IMR-90 (cell line): ENCODE results near the gene HDDC3. TPM values are rescaled to one million over a fixed set of nuclear protein-coding genes. Genes with fewer than 3 reads are reported as not detected.

Experiments
- ATAC-seq: fragments of 200-7000 bp; cut with Tn5 transposase; 2 replicates; pipeline ENCODE4 v1.9.1; 2020; ENCODE audit warnings: low read depth, mild to moderate bottlenecking, moderate library complexity
- BruUV-seq: library from RNA; stranded (reverse); fragments of 400-500 nt; replicated peaks from 2 replicates; lab custom pipeline; 2021; lab: Mats Ljungman, UMichigan
- CTCF ChIA-PET: fragments of 300-600 bp; formaldehyde crosslinking; extraction: SDS; loops from one replicate; lab custom pipeline; 2021; ENCODE audit warnings: antibody characterized with exemption; lab: Yijun Ruan, JAX
- POLR2A ChIA-PET: fragments of 300-600 bp; sonication (Branson Sonifier 250); formaldehyde crosslinking; loops from one replicate; lab custom pipeline; 2022; ENCODE audit warnings: antibody characterized with exemption; ENCODE audit not compliant: unreplicated experiment; lab: Charles Lee
- DNase-seq: peaks from one replicate; pipeline ENCODE4 v3.0.0; 2013
- H2AFZ ChIP-seq: replicated peaks from 2 replicates; pipeline ENCODE3; 2013; ENCODE audit warnings: low read length, mild to moderate bottlenecking; ENCODE audit not compliant: poor library complexity
- H2AK5ac ChIP-seq: 2 replicates; pipeline ENCODE4 v1.6.1; 2013; ENCODE audit warnings: low read depth, low read length, inconsistent platforms
- H2AK9ac ChIP-seq: replicated peaks from 2 replicates; pipeline ENCODE3; 2013; ENCODE audit warnings: mild to moderate bottlenecking, low read depth, low read length, moderate library complexity; ENCODE audit not compliant: poor library complexity
- H2BK120ac ChIP-seq: 2 replicates; pipeline ENCODE4 v1.6.1; 2013; ENCODE audit warnings: low read depth, low read length, inconsistent platforms
- H2BK15ac ChIP-seq: 3 replicates; pipeline ENCODE4 v1.6.1; 2013; ENCODE audit warnings: low read depth, low read length, inconsistent platforms
- H2BK20ac ChIP-seq: 2 replicates; pipeline ENCODE4 v1.6.1; 2013; ENCODE audit warnings: low read depth, mild to moderate bottlenecking, inconsistent platforms, low read length, moderate library complexity
- H2BK5ac ChIP-seq: 2 replicates; pipeline ENCODE4 v1.6.1; 2013; ENCODE audit warnings: mild to moderate bottlenecking, low read depth, low read length, inconsistent platforms; ENCODE audit not compliant: poor library complexity, severe bottlenecking
- H3K14ac ChIP-seq: replicated peaks from 2 replicates; pipeline ENCODE4 v1.6.1; 2013; ENCODE audit warnings: low read depth, low read length, inconsistent platforms
- H3K18ac ChIP-seq: 2 replicates; pipeline ENCODE4 v1.6.1; 2013; ENCODE audit warnings: low read depth, low read length, control low read depth
- H3K23ac ChIP-seq: 2 replicates; pipeline ENCODE4 v1.6.1; 2013; ENCODE audit warnings: low read depth, low read length, inconsistent platforms
- H3K27ac ChIP-seq: 2 replicates; pipeline ENCODE4 v1.5.1; 2013; ENCODE audit warnings: mild to moderate bottlenecking, control low read depth, low read length; ENCODE audit not compliant: insufficient read depth
- H3K27me3 ChIP-seq: 2 replicates; pipeline ENCODE4 v1.6.1; 2013; ENCODE audit warnings: low read length; ENCODE audit not compliant: control insufficient read depth, insufficient read depth
- H3K36me3 ChIP-seq: 2 replicates; pipeline ENCODE4 v1.6.1; 2013; ENCODE audit warnings: low read length, mixed read lengths; ENCODE audit not compliant: control insufficient read depth, insufficient read depth
- H3K4ac ChIP-seq: 2 replicates; pipeline ENCODE4 v1.6.1; 2013; ENCODE audit warnings: low read depth, low read length, inconsistent platforms
- H3K4me1 ChIP-seq: 2 replicates; pipeline ENCODE4 v1.6.1; 2013; ENCODE audit warnings: low read length, mixed read lengths; ENCODE audit not compliant: control insufficient read depth, insufficient read depth
- H3K4me2 ChIP-seq: 2 replicates; pipeline ENCODE4 v1.6.1; 2013; ENCODE audit warnings: low read depth, mild to moderate bottlenecking, control low read depth, low read length, moderate library complexity
- H3K4me3 ChIP-seq: 2 replicates; pipeline ENCODE4 v1.5.1; 2013; ENCODE audit warnings: low read depth, mild to moderate bottlenecking, control low read depth, low read length, moderate library complexity; ENCODE audit not compliant: insufficient read depth
- H3K56ac ChIP-seq: 2 replicates; pipeline ENCODE4 v1.6.1; 2013; ENCODE audit warnings: low read length, inconsistent platforms; ENCODE audit not compliant: insufficient read depth; ENCODE audit errors: extremely low read depth
- H3K79me1 ChIP-seq, 2 experiments: 2 replicates each; pipeline ENCODE4 v1.6.1; 2013; ENCODE audit warnings: low read length in 2 of 2, inconsistent platforms in 1 of 2, low read depth in 1 of 2
- H3K9ac ChIP-seq: 2 replicates; pipeline ENCODE4 v1.6.1; 2013; ENCODE audit warnings: low read depth, low read length, control low read depth
- H3K9me1 ChIP-seq: 2 replicates; pipeline ENCODE4 v1.6.1; 2013; ENCODE audit warnings: low read length, inconsistent platforms; ENCODE audit not compliant: insufficient read depth
- H3K9me3 ChIP-seq: 2 replicates; pipeline ENCODE4 v1.6.1; 2013; ENCODE audit warnings: low read length; ENCODE audit not compliant: control insufficient read depth, insufficient read depth
- H4K20me1 ChIP-seq: 2 replicates; pipeline ENCODE4 v1.6.1; 2013; ENCODE audit warnings: low read length, inconsistent platforms; ENCODE audit not compliant: insufficient read depth
- H4K5ac ChIP-seq: 2 replicates; pipeline ENCODE4 v1.6.1; 2013; ENCODE audit warnings: mild to moderate bottlenecking, low read depth, low read length, control low read depth
- H4K8ac ChIP-seq, 2 experiments: 2 replicates each; pipeline ENCODE4 v1.6.1; 2013; ENCODE audit warnings: low read depth in 2 of 2, low read length in 2 of 2, control low read depth in 1 of 2, inconsistent platforms in 1 of 2
- H4K91ac ChIP-seq: 2 replicates; pipeline ENCODE4 v1.6.1; 2013; ENCODE audit warnings: low read depth, low read length, inconsistent platforms; ENCODE audit not compliant: insufficient read depth
- BHLHE40 ChIP-seq: fragments of 150-350 bp; IDR thresholded peaks from 2 replicates; pipeline ENCODE4 v1.6.1; 2016; ENCODE audit warnings: mild to moderate bottlenecking, low read depth, low read length
- CEBPB ChIP-seq: IDR thresholded peaks from 2 replicates; pipeline ENCODE4 v1.6.1; 2012; ENCODE audit warnings: low read depth, low read length, improper control_type of control experiment
- ELK1 ChIP-seq: fragments of 150-350 bp; IDR thresholded peaks from 2 replicates; pipeline ENCODE4 v1.6.1; 2016; ENCODE audit warnings: low read depth, mild to moderate bottlenecking, low read length, moderate library complexity, borderline replicate concordance
- FOS ChIP-seq: fragments of 150-350 bp; IDR thresholded peaks from 2 replicates; pipeline ENCODE4 v1.6.1; 2016; ENCODE audit warnings: low read depth, low read length
- MAFK ChIP-seq: IDR thresholded peaks from 2 replicates; pipeline ENCODE4 v1.6.1; 2012; ENCODE audit warnings: low read depth, low read length, improper control_type of control experiment
- MAZ ChIP-seq: IDR thresholded peaks from 2 replicates; pipeline ENCODE4 v1.6.1; 2012; ENCODE audit warnings: low read depth, mild to moderate bottlenecking, low read length, improper control_type of control experiment, moderate library complexity, borderline replicate concordance
- MXI1 ChIP-seq: IDR thresholded peaks from 2 replicates; pipeline ENCODE4 v1.6.1; 2012; ENCODE audit warnings: low read depth, mild to moderate bottlenecking, low read length, moderate library complexity, borderline replicate concordance
- NFE2L2 ChIP-seq: fragments of 150-350 bp; IDR thresholded peaks from 2 replicates; pipeline ENCODE4 v1.6.1; 2016; ENCODE audit warnings: low read depth, mild to moderate bottlenecking, low read length
- POLR2A ChIP-seq: IDR thresholded peaks from 2 replicates; pipeline ENCODE4 v1.6.1; 2012; ENCODE audit warnings: mild to moderate bottlenecking, low read depth, low read length
- RAD21 ChIP-seq: IDR thresholded peaks from 2 replicates; pipeline ENCODE4 v1.6.1; 2012; ENCODE audit warnings: low read length, improper control_type of control experiment
- RCOR1 ChIP-seq: IDR thresholded peaks from 2 replicates; pipeline ENCODE4 v1.6.1; 2012; ENCODE audit warnings: mild to moderate bottlenecking, low read length, improper control_type of control experiment; ENCODE audit not compliant: insufficient replicate concordance
- RFX5 ChIP-seq: IDR thresholded peaks from 2 replicates; pipeline ENCODE4 v1.8.0; 2012; ENCODE audit warnings: low read depth, mild to moderate bottlenecking, low read length, moderate library complexity
- SMC3 ChIP-seq: fragments of 150-350 bp; IDR thresholded peaks from 2 replicates; pipeline ENCODE4 v1.6.1; 2016; ENCODE audit warnings: low read depth, mild to moderate bottlenecking, antibody characterized with exemption, low read length, moderate library complexity
- USF2 ChIP-seq: fragments of 150-350 bp; IDR thresholded peaks from 2 replicates; pipeline ENCODE4 v1.6.1; 2017; ENCODE audit warnings: mild to moderate bottlenecking, antibody characterized with exemption, low read length, low read depth
- WGBS, 2 experiments: methylation state at CpG; one replicate each; pipeline versions ENCODE4 v1.1.5 to v1.1.7; 2013; ENCODE audit warnings: missing lambda C conversion rate in 2 of 2; ENCODE audit not compliant: insufficient read length in 1 of 2; ENCODE audit errors: extremely low coverage in 2 of 2; 5-methylcytosine and 5-hydroxymethylcytosine counted together
- dilution Hi-C: fragments of 300-500 bp; cut with HindIII; formaldehyde crosslinking; loops from one replicate; pipeline ENCODE4 v1.14.3; 2018; ENCODE audit warnings: low sequenced_read_pairs; ENCODE audit not compliant: unreplicated experiment
- in situ Hi-C: fragments of 300-500 bp; cut with MboI; formaldehyde crosslinking; loops from 3 replicates; pipeline ENCODE4 v1.14.3; 2019; ENCODE audit warnings: low sequenced_read_pairs, inconsistent platforms, mixed read lengths
- intact Hi-C: fragments of 100-400 bp; cut with micrococcal nuclease; formaldehyde crosslinking; loops from 2 replicates; pipeline ENCODE4 v1.10.0; 2022
- polyA plus RNA-seq, 3 experiments: library from polyadenylated mRNA; depleted of rRNA; stranded (reverse); fragments of >200 nt; gene quantifications; 2 replicates each; pipeline ENCODE4 v1.2.3, GENCODE V29; 2012; ENCODE audit warnings: low replicate concordance in 1 of 3
- total RNA-seq: library from RNA; depleted of rRNA; stranded (reverse); fragments of >200 nt; gene quantifications from 2 replicates; pipeline ENCODE4 v1.2.3, GENCODE V29; 2012
- TF ChIP-seq, protein P1 (sequence below): conservative IDR thresholded peaks from 2 replicates; pipeline ENCODE4 v1.5.1; 2012; ENCODE audit warnings: mild to moderate bottlenecking, low read depth, low read length, improper control_type of control experiment

HDDC3 gene
- total and polyA plus RNA-seq, 2 of the 4 experiments (the other 2 are of a cell fraction), result 7.9 to 10.7 TPM

DNA sequence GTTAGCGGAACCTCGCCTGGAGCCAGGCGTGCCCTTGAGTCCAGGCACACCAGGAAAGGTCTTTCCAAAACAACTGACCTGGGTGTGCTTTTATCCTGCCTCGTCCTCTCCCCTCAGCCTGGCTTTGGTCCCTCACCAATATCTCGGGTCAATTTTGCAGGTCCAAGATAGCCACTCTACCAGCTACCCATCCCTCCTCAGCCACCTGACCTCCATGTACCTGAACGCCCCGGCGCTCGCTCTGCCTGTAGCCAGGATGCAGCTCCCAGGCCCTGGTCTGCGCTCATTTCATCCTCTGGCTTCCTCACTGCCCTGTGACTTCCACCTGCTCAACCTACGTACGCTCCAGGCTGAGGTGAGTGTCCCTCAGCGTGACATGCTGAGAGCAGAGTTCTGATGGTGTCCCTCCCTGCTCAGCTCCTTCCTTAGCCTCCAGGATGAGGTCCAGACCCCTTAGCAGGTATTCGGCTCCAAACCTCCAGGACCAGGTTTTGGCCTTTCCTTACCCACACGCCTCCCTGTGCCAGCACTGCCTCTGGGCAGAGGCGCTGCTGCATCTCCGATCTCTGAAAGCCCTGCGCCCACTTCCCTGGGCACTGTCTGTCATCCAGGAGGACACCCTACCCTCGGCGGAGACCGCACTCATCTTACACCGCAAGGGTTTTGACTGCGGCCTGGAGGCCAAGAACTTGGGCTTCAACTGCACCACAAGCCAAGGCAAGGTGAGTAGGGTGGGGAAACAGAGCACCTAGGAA is 14.1 kb downstream of the HDDC3 start:
- no TSS peak for BruUV-seq
- TF ChIP-seq FOS (no peak), NFE2L2 (no peak), RFX5 (no peak), MXI1 (no peak), RCOR1 (no peak), MAZ (no peak), SMC3 (no peak), BHLHE40 (no peak), USF2 (no peak), RAD21 (no peak), CEBPB (no peak), MAFK (no peak), ELK1 (no peak), POLR2A (no peak)
- TF ChIP-seq, protein P1, sequence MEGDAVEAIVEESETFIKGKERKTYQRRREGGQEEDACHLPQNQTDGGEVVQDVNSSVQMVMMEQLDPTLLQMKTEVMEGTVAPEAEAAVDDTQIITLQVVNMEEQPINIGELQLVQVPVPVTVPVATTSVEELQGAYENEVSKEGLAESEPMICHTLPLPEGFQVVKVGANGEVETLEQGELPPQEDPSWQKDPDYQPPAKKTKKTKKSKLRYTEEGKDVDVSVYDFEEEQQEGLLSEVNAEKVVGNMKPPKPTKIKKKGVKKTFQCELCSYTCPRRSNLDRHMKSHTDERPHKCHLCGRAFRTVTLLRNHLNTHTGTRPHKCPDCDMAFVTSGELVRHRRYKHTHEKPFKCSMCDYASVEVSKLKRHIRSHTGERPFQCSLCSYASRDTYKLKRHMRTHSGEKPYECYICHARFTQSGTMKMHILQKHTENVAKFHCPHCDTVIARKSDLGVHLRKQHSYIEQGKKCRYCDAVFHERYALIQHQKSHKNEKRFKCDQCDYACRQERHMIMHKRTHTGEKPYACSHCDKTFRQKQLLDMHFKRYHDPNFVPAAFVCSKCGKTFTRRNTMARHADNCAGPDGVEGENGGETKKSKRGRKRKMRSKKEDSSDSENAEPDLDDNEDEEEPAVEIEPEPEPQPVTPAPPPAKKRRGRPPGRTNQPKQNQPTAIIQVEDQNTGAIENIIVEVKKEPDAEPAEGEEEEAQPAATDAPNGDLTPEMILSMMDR, result no peak

More for the DNA sequence above, 14.1 kb downstream of the HDDC3 start:
- H3K79me1 ChIP-seq, result no peaks in the 10 kb centered on the region
- 94% methylated on average over 11 of the region's 23 CpGs; no CpG with 5 or more reads in 1 of the 2 experiments for WGBS, 2 experiments
- H3K27me3 ChIP-seq, result no peaks in the 10 kb centered on the region
- no peak overlapping the region for H3K4ac ChIP-seq
- H3K9me1 ChIP-seq, result peaks cover 3% of the 10 kb centered on the region; the same call in 1 of the 2 replicates
- no peaks in the 10 kb centered on the region for H3K9me3 ChIP-seq
- no peak overlapping the region for H2AK9ac ChIP-seq
- no peak overlapping the region for H3K4me3 ChIP-seq
- CTCF ChIA-PET, result interaction anchor here (0.6 kb wide), 1 partner anchor 19 kb away, joined by 4 read pairs; no protein-coding TSS in a partner anchor
- intact Hi-C loops, result no loop called here
- no peak overlapping the region for H3K56ac ChIP-seq
- no peak overlapping the region for H3K4me2 ChIP-seq
- H3K27ac ChIP-seq, result no peak overlapping the region
- H2BK15ac ChIP-seq, result no peak overlapping the region
- no peak overlapping the region for H3K18ac ChIP-seq
- peaks cover 10% of the 10 kb centered on the region; the same call in 1 of the 2 replicates for H3K4me1 ChIP-seq
- H2BK5ac ChIP-seq, result no peak overlapping the region
- in situ Hi-C loops, result no loop called here
- no peak overlapping the region for H4K91ac ChIP-seq
- peaks cover 30% of the 10 kb centered on the region for H3K36me3 ChIP-seq
- H2AK5ac ChIP-seq, result no peak overlapping the region
- dilution Hi-C loops, result no loop called here
- ATAC-seq (no peak), DNase-seq (no peak)
- no peak overlapping the region for H2BK120ac ChIP-seq
- POLR2A ChIA-PET, result no interaction called here
- H2BK20ac ChIP-seq, result no peak overlapping the region
- no peak overlapping the region for H3K9ac ChIP-seq
- H4K5ac ChIP-seq, result no peak overlapping the region
- H3K14ac ChIP-seq, result no peak overlapping the region
- H4K20me1 ChIP-seq, result no peaks in the 10 kb centered on the region
- no peak overlapping the region for H4K8ac ChIP-seq
- H3K23ac ChIP-seq, result no peak overlapping the region
- H2AFZ ChIP-seq, result no peak overlapping the region
